Esophagus squamous epithelium (tissue), 4 donors: ENCODE data around the gene ZBTB43.

Source experiments
- CTCF ChIP-seq, 6 experiments: fragments of 450-650 bp in 4 of 6; fragments of 200-600 bp in 2 of 6; sonication (generic) in 2 of 6; IDR thresholded peaks; one replicate each; pipeline ENCODE4 v1.5.1; 2016 to 2019; ENCODE audit warnings: antibody characterized with exemption in 6 of 6, mild to moderate bottlenecking in 4 of 6, moderate library complexity in 4 of 6
- POLR2A ChIP-seq, 4 donors: fragments of 450-650 bp; IDR thresholded peaks; one replicate each; pipeline ENCODE4 v1.6.1; 2017; ENCODE audit warnings: antibody characterized with exemption in 4 of 4, mild to moderate bottlenecking in 4 of 4, moderate library complexity in 3 of 4

- no peak for TF ChIP-seq CTCF (IDR thresholded peaks at IDR 0.05)
- no peak for TF ChIP-seq POLR2A (IDR thresholded peaks at IDR 0.05)
Observed at GRCh38 chr9:126756238-126756637, 48.6 kb upstream of the ZBTB43 start.
